GM12878 (cell line): Measurements from ENCODE around the gene GBGT1. TPM values are rescaled to one million over a fixed set of nuclear protein-coding genes. Genes with fewer than 3 reads are reported as not detected.

ENCODE experiments used
- ATF7 ChIP-seq: fragments of 450-650 bp; IDR thresholded peaks from 2 replicates; pipeline ENCODE4 v1.6.1; 2016; ENCODE audit warnings: low read depth, mild to moderate bottlenecking
- BACH1 ChIP-seq: fragments of 450-650 bp; IDR thresholded peaks from 2 replicates; pipeline ENCODE4 v1.6.1; 2017; ENCODE audit warnings: mild to moderate bottlenecking, borderline replicate concordance
- EGR1 ChIP-seq, 2 experiments: IDR thresholded peaks; 1 replicate in 1 of 2; 2 replicates in 1 of 2; pipeline ENCODE4 v1.6.1; 2011 to 2012; ENCODE audit warnings: low read depth in 2 of 2, low read length in 2 of 2, borderline replicate concordance in 1 of 2, mild to moderate bottlenecking in 1 of 2, moderate library complexity in 1 of 2
- FOXK2 ChIP-seq: fragments of 450-650 bp; IDR thresholded peaks from 2 replicates; pipeline ENCODE4 v1.6.1; 2017; ENCODE audit warnings: mild to moderate bottlenecking, moderate library complexity
- HSF1 ChIP-seq: fragments of 150-350 bp; IDR thresholded peaks from 2 replicates; pipeline ENCODE4 v1.6.1; 2014; ENCODE audit warnings: mild to moderate bottlenecking, low read depth, low read length
- KLF5 ChIP-seq: fragments of 450-650 bp; IDR thresholded peaks from 2 replicates; pipeline ENCODE4 v1.6.1; 2014; ENCODE audit warnings: mild to moderate bottlenecking; ENCODE audit not compliant: partially characterized antibody
- MAX ChIP-seq: IDR thresholded peaks from 2 replicates; pipeline ENCODE4 v1.6.1; 2012; ENCODE audit warnings: low read depth, low read length, improper control_type of control experiment
- MTA2 ChIP-seq: fragments of 450-650 bp; IDR thresholded peaks from 2 replicates; pipeline ENCODE4 v1.6.1; 2016; ENCODE audit warnings: low read depth, mild to moderate bottlenecking, moderate library complexity
- MYB ChIP-seq: fragments of 150-350 bp; IDR thresholded peaks from 2 replicates; pipeline ENCODE4 v1.6.1; 2014; ENCODE audit warnings: mild to moderate bottlenecking, low read depth, low read length, borderline replicate concordance
- NBN ChIP-seq: fragments of 450-650 bp; IDR thresholded peaks from 2 replicates; pipeline ENCODE4 v1.6.1; 2016
- NRF1 ChIP-seq: conservative IDR thresholded peaks from 2 replicates; pipeline ENCODE4 v1.6.1; 2011; ENCODE audit warnings: mild to moderate bottlenecking, low read depth, low read length, improper control_type of control experiment
- POLR2A ChIP-seq: IDR thresholded peaks from 2 replicates; pipeline ENCODE4 v1.6.1; 2011; ENCODE audit warnings: low read depth, mild to moderate bottlenecking, low read length
- RAD21 ChIP-seq: IDR thresholded peaks from 2 replicates; pipeline ENCODE4 v1.6.1; 2011; ENCODE audit warnings: mild to moderate bottlenecking, low read depth, low read length, moderate library complexity; ENCODE audit not compliant: insufficient read depth
- RB1 ChIP-seq: fragments of 450-650 bp; formaldehyde crosslinking; IDR thresholded peaks from 2 replicates; pipeline ENCODE4 v1.6.1; 2017; ENCODE audit warnings: mild to moderate bottlenecking, borderline replicate concordance
- RELB ChIP-seq: fragments of 450-650 bp; IDR thresholded peaks from 2 replicates; pipeline ENCODE4 v1.6.1; 2017; ENCODE audit warnings: low read depth, mild to moderate bottlenecking, moderate library complexity
- REST ChIP-seq: IDR thresholded peaks from 2 replicates; pipeline ENCODE4 v1.6.1; 2012; ENCODE audit warnings: mild to moderate bottlenecking, low read depth, low read length
- RFX5 ChIP-seq: IDR thresholded peaks from 2 replicates; pipeline ENCODE4 v1.6.1; 2011; ENCODE audit warnings: low read depth, low read length, improper control_type of control experiment
- SMAD1 ChIP-seq: fragments of 450-650 bp; IDR thresholded peaks from 2 replicates; pipeline ENCODE4 v1.6.1; 2018; ENCODE audit warnings: mild to moderate bottlenecking, low read depth; ENCODE audit not compliant: partially characterized antibody
- STAT1 ChIP-seq: fragments of 450-650 bp; conservative IDR thresholded peaks from 2 replicates; pipeline ENCODE4 v1.6.1; 2014; ENCODE audit warnings: antibody characterized with exemption, mild to moderate bottlenecking
- TBL1XR1 ChIP-seq: IDR thresholded peaks from 2 replicates; pipeline ENCODE4 v1.6.1; 2012; ENCODE audit warnings: low read depth, low read length, improper control_type of control experiment
- polyA plus RNA-seq, 11 experiments: library from polyadenylated mRNA; depleted of rRNA in 4 of 11; unstranded in 6 of 11; stranded (reverse) in 5 of 11; fragments of >200 nt; fragmentation: Nextera tagmentation in 4 of 11; fragmentation: Illumina TruSeq in 1 of 11; extraction: Ambion mirVana in 4 of 11; extraction: Trizol in 1 of 11; gene quantifications; 1 replicate in 1 of 11; 2 replicates in 10 of 11; pipeline versions ENCODE4 v1.2.1 to v1.2.3, GENCODE V29; 2011 to 2016; ENCODE audit warnings: inconsistent platforms in 2 of 11, missing spikeins in 2 of 11, low read depth in 1 of 11
- total RNA-seq, 4 experiments: library from RNA; depleted of rRNA in 3 of 4; stranded (reverse); fragments of >200 nt in 3 of 4; fragmentation: Illumina TruSeq in 1 of 4; extraction: Trizol in 1 of 4; gene quantifications; 2 replicates each; pipeline versions ENCODE4 v1.2.1 to v1.2.3, GENCODE V29; 2013 to 2021

The GBGT1 gene
- total and polyA plus RNA-seq, 10 of the 15 experiments (the other 5 are each of a cell fraction or from before 2014, with no cell fraction given) = 0.08 to 1.9 (median 0.49) TPM

- TF ChIP-seq REST (no peak), STAT1 (0 out of 2 replicates have a peak, but pooled peaks have one; percentile 59), RAD21 (peak; percentile 75), HSF1 (no peak), MAX (peak; percentile 84), NRF1 (peak; percentile 50), RELB (peak; percentile 36; the same call in 1 of the 2 replicates), FOXK2 (peak; percentile 88), RFX5 (0 out of 2 replicates have a peak, but pooled peaks have one; percentile 10), MTA2 (peak; percentile 29; the same call in 1 of the 2 replicates), ATF7 (peak; percentile 41; the same call in 1 of the 2 replicates), BACH1 (peak; percentile 71; the same call in 1 of the 2 replicates), TBL1XR1 (no peak), RB1 (peak; percentile 98; the same call in 1 of the 2 replicates), KLF5 (peak; percentile 42), MYB (no peak), POLR2A (no peak), SMAD1 (no peak), NBN (peak; percentile 86; the same call in 1 of the 2 replicates), EGR1 (IDR thresholded peaks at IDR 0.05; ENCODE audit: borderline replicate concordance in 1 of 2, low read depth in 2 of 2, low read length in 2 of 2) (peak in 1 of 2 experiments; percentile 86; a peak in 1 of 3 replicates)
- TF ChIP-seq, all 136 proteins: peak for 49
Measured at GRCh38 chr9:133144142-133144903, 19.4 kb downstream of the GBGT1 start (continued).
